Calu3 (cell line): ENCODE data around the gene PLEKHA7. TPM values are rescaled to one million over a fixed set of nuclear protein-coding genes. Genes with fewer than 3 reads are reported as not detected.
"Not testable (repeated sequence)": the region's sequence is repeated elsewhere in the genome, so short reads cannot be mapped to it uniquely, and the experiment has no call there.

ENCODE experiments used
- BruUV-seq: library from RNA; stranded (reverse); fragments of 400-500 nt; replicated peaks from 2 replicates; lab custom pipeline; 2021; lab: Mats Ljungman, UMichigan
- CTCF ChIA-PET: fragments of 300-600 bp; sonication (Branson Sonifier 250); formaldehyde crosslinking; loops from one replicate; lab custom pipeline; 2022; ENCODE audit warnings: antibody characterized with exemption; lab: Charles Lee
- DNase-seq: peaks from one replicate; pipeline ENCODE4 v3.0.0; 2022
- H3K27ac Mint-ChIP-seq: one replicate; pipeline ENCODE4 v1.8.0; 2022; ENCODE audit warnings: mixed read lengths; ENCODE audit not compliant: unreplicated experiment
- H3K27me3 Mint-ChIP-seq: one replicate; pipeline ENCODE4 v1.8.0; 2022; ENCODE audit warnings: mixed read lengths; ENCODE audit not compliant: unreplicated experiment
- H3K36me3 Mint-ChIP-seq: one replicate; pipeline ENCODE4 v1.8.0; 2022; ENCODE audit warnings: mild to moderate bottlenecking, moderate library complexity, mixed read lengths; ENCODE audit not compliant: insufficient read depth, unreplicated experiment
- H3K4me1 Mint-ChIP-seq: one replicate; pipeline ENCODE4 v1.8.0; 2022; ENCODE audit warnings: mild to moderate bottlenecking, low read depth, mixed read lengths; ENCODE audit not compliant: unreplicated experiment
- H3K4me3 Mint-ChIP-seq: one replicate; pipeline ENCODE4 v1.8.0; 2022; ENCODE audit warnings: mild to moderate bottlenecking, low read depth, moderate library complexity, mixed read lengths; ENCODE audit not compliant: unreplicated experiment
- H3K9me3 Mint-ChIP-seq: one replicate; pipeline ENCODE4 v1.8.0; 2022; ENCODE audit warnings: low read depth, mixed read lengths; ENCODE audit not compliant: unreplicated experiment
- intact Hi-C: fragments of 100-400 bp; cut with micrococcal nuclease; formaldehyde crosslinking; loops from one replicate; pipeline ENCODE4 v1.10.0; 2022; ENCODE audit not compliant: unreplicated experiment
- total RNA-seq: library from RNA; stranded (reverse); gene quantifications from 2 replicates; pipeline ENCODE4 v1.2.3, GENCODE V29; 2022
- TF ChIP-seq, protein P1 (sequence below): fragments of 200-600 bp; IDR thresholded peaks from one replicate; pipeline ENCODE4 v1.8.0; 2022; ENCODE audit warnings: antibody characterized with exemption; ENCODE audit not compliant: unreplicated experiment

Gene PLEKHA7
- total RNA-seq, 1 experiment from 2014 or later = 138 TPM

DNA sequence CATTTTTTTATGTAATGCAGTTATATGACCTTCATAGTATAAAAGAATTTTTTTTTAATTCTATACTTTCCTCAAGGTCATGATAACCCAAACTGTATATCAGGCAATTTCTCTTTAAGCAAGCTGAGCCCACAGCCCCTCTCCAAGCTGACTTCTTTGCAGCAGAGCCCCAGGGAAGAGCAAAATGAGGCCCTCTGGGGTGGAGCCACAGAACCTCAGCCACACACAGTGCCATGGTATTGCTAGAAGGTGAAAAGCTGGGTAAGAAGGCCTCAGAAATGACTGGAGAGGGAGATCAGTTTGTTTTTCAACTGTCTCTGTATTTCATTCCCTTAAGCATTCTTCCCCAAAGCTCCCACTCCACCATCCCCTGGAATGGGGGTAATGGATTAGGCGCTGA, 108.8 kb downstream of the PLEKHA7 start:
- Mint-ChIP-seq H3K27ac (no peak overlapping the region), H3K36me3 (peaks cover 40% of the 10 kb centered on the region), H3K4me1 (peaks cover 57% of the 10 kb centered on the region), H3K27me3 (no peaks in the 10 kb centered on the region), H3K4me3 (no peak overlapping the region), H3K9me3 (no peaks in the 10 kb centered on the region)
- TF ChIP-seq, protein P1, sequence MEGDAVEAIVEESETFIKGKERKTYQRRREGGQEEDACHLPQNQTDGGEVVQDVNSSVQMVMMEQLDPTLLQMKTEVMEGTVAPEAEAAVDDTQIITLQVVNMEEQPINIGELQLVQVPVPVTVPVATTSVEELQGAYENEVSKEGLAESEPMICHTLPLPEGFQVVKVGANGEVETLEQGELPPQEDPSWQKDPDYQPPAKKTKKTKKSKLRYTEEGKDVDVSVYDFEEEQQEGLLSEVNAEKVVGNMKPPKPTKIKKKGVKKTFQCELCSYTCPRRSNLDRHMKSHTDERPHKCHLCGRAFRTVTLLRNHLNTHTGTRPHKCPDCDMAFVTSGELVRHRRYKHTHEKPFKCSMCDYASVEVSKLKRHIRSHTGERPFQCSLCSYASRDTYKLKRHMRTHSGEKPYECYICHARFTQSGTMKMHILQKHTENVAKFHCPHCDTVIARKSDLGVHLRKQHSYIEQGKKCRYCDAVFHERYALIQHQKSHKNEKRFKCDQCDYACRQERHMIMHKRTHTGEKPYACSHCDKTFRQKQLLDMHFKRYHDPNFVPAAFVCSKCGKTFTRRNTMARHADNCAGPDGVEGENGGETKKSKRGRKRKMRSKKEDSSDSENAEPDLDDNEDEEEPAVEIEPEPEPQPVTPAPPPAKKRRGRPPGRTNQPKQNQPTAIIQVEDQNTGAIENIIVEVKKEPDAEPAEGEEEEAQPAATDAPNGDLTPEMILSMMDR = no peak
- CTCF ChIA-PET = interaction anchor here (0.6 to 1.9 kb wide), 2 partner anchors 13 to 15 kb away, joined by 5 read pairs; no protein-coding TSS in a partner anchor
- no peak for DNase-seq
- intact Hi-C loops = no loop called here
- BruUV-seq = no TSS peak

DNA sequence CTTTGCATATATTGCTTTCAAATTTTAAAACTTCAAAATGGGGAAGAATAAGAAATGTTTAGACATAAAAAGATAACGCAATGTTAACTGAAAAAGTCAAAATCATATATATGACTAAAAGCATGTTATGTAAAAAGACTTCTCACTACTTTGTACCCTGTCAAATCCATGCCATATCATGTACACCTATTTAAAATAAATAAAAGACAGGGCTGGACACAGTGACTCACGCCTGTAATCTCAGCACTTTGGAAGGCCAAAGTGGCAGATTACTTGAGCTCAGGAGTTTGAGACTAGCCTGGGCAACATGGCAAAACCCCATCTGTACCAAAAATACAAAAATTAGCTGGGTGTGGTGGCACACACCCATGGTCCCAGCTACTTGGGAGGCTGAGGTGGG, 109.5 kb downstream of the PLEKHA7 start:
- BruUV-seq, H3K27ac Mint-ChIP-seq, DNase-seq, H3K4me3 Mint-ChIP-seq, H3K9me3 Mint-ChIP-seq, H3K27me3 Mint-ChIP-seq, intact Hi-C loops: not testable (repeated sequence)
- Mint-ChIP-seq H3K36me3 (peaks cover 41% of the 10 kb centered on the region), H3K4me1 (peaks cover 57% of the 10 kb centered on the region)
- CTCF ChIA-PET = interaction anchor here (0.6 to 1.9 kb wide), 2 partner anchors 13 to 14 kb away, joined by 5 read pairs; no protein-coding TSS in a partner anchor

DNA sequence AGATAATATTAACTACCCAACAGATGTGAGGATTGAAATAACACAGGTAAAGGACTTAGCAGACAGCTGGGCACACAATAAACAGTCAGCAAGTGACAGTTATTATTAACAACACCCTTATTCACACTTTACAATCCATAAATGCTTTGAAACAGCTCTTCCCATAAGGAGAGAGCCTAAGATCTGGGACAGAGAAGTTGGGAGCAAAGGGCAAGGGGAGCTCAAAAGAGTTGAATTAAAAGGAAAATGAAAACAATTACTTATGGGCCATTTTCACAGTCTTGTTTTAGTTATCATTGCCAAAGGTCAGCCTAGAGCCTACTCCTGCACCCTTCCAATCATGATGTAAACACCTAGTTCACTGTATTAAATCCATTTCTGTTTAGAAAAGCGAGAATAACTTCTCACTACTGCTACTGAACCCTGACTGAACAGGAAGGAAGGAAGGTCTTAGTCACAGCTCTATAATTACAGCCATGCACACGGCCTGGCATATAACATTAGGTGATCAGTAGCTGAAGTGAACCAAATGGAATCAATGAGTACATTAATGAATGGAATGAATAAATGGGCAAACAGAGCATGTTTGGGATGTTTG, 111.3 kb downstream of the PLEKHA7 start:
- Mint-ChIP-seq H3K27me3 (no peaks in the 10 kb centered on the region), H3K36me3 (peaks cover 33% of the 10 kb centered on the region), H3K4me1 (peaks cover 64% of the 10 kb centered on the region), H3K9me3 (no peaks in the 10 kb centered on the region), H3K4me3 (peak overlapping the region; percentile 29), H3K27ac (peak overlapping the region; percentile 93)
- BruUV-seq = no TSS peak
- CTCF ChIA-PET = interaction anchor here (0.6 to 1.9 kb wide), 6 partner anchors 10 to 81 kb away, joined by 3 to 10 read pairs (median 4); no protein-coding TSS in a partner anchor
- TF ChIP-seq, protein P1 = no peak
- intact Hi-C loops = loop anchor here (2.0 kb wide), 1 partner anchor 16 kb away; no protein-coding TSS in a partner anchor
- no peak for DNase-seq

DNA sequence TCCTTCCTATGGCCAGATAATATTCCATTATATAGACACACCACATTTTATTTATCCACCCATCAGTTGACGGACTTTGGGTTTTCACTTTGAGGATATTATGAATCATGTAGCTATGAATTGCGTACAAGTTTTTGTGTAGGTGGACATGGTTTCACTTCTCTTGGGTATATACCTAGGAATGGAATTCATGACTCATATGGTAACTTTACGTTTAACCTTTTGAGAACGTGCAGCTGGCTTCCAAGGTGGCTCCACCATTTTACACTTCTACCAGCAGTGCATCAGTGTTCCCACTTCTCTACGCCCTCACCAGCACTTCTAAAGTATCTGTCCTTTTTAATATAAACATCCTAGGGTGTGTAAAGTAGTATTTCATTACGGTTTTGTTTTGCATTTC, 112.0 kb downstream of the PLEKHA7 start:
- H3K36me3 Mint-ChIP-seq = peaks cover 33% of the 10 kb centered on the region
- peak overlapping the region; percentile 29 for H3K4me3 Mint-ChIP-seq
- H3K4me1 Mint-ChIP-seq = peaks cover 71% of the 10 kb centered on the region
- H3K9me3 Mint-ChIP-seq = no peaks in the 10 kb centered on the region
- CTCF ChIA-PET = interaction anchor here (0.6 to 1.9 kb wide), 9 partner anchors 10 to 124 kb away, joined by 3 to 10 read pairs (median 4); no protein-coding TSS in a partner anchor
- BruUV-seq = no TSS peak
- H3K27ac Mint-ChIP-seq = peak overlapping the region; percentile 93
- no peak for DNase-seq
- H3K27me3 Mint-ChIP-seq = no peaks in the 10 kb centered on the region
- intact Hi-C loops = loop anchor here (2.0 kb wide), 1 partner anchor 17 kb away; no protein-coding TSS in a partner anchor
- TF ChIP-seq, protein P1 = no peak

DNA sequence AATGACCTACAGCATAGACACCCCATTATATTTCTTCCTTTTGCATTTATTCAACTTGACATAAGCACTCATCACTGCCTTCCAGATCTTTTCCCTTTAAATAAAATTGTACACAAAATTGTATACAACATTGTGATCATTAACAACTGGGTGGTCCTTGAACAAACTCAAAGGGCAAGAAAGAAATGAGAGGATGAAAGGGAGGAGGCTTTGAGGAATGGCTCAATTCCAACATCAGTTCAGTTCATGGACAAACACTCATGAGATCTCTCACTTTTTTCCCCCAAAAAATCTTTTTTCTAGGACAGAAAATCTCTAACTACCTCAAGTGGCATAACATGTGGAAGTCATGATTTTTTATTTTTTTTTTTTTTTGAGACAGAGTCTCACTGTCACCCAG, 113.7 kb downstream of the PLEKHA7 start:
- H3K27ac Mint-ChIP-seq = peak overlapping the region; percentile 43
- CTCF ChIA-PET = interaction anchor here (0.6 to 1.5 kb wide), 3 partner anchors 18 to 89 kb away, joined by 3 to 5 read pairs (median 5); no protein-coding TSS in a partner anchor
- no peaks in the 10 kb centered on the region for H3K9me3 Mint-ChIP-seq
- no TSS peak for BruUV-seq
- H3K27me3 Mint-ChIP-seq = no peaks in the 10 kb centered on the region
- H3K4me3 Mint-ChIP-seq = no peak overlapping the region
- peaks cover 81% of the 10 kb centered on the region for H3K4me1 Mint-ChIP-seq
- TF ChIP-seq, protein P1 = no peak
- peaks cover 35% of the 10 kb centered on the region for H3K36me3 Mint-ChIP-seq
- DNase-seq = no peak
- intact Hi-C loops = no loop called here
